ENCODE results near the gene MOB4.
"Not testable (repeated sequence)": the region's sequence is repeated elsewhere in the genome, so short reads cannot be mapped to it uniquely, and the experiment has no call there.

The MOB4 gene

GRCh38 chr2:197515739-197516392, at the start of gene MOB4:
Gene MOB4, plus strand, starts transcription at chr2:197516066. Its CDS starts 21 bp downstream, at chr2:197516087.
- DNase-seq, result peak; percentile 87 to 96 (median 94)

DNA sequence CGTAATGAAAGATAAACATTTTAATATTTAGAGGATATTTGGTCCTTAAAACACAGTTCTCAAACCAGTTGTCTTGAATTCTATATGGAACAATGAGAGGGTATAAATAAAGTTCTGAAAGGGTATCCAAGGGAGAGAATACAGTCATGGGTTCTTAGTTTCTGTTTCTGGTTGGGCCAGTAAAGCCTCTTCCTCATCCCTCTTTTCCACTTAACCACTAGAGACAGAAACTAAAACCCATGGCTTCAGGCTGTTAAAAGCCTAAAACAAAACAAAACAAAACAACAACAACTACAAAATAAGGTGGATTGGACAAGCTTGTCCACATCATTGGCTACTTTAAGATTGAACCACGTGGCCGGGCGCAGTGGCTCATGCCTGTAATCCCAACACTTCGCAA, 43.7 kb upstream of the MOB4 start:
- DNase-seq, result no peak

- no peak for DNase-seq
These were observed 38.1 kb upstream of the MOB4 start for GRCh38 chr2:197477797-197478196.

GRCh38 chr2:197480165-197481036, 35.5 kb upstream of the MOB4 start:
- no peak for DNase-seq

DNA sequence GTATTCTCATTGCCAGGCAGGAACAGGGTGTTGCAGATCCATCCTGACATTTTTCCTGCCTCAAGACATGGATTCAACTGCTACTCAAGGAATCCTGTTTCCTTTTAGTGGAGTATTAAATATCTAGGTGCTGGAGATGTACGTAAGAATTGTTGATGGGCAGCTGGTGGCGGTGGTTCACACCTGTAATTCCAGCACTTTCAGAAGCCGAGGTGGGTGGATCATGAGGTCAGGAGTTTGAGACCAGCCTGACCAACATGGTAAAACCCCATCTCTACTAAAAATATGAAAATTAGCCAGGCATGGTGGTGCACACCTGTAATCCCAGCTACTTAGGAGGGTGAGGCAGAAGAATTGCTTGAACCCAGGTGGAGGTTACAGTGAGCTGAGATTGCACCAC, 31.6 kb upstream of the MOB4 start:
- not testable (repeated sequence) for DNase-seq

GRCh38 chr2:197486175-197486574, 29.7 kb upstream of the MOB4 start:
- DNase-seq, result no peak

DNA sequence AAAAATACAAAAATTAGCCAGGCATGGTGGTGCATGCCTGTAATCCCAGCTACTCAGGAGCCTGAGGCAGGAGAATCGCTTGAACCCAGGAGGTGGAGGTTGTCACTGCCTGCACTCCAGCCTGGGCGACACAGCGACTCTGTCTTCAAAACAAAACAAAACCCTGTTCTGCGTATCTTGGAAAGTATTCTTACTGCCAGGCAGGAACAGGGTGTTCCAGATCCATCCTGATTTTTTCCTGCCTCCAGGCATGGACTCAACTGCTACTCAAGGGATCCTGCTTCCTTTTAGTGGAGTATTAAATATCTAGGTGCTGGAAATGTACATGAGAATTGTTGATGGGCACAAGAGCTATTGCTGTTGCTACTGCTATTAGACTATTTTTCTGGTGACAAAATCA, 28.5 kb upstream of the MOB4 start:
- no peak for DNase-seq

DNA sequence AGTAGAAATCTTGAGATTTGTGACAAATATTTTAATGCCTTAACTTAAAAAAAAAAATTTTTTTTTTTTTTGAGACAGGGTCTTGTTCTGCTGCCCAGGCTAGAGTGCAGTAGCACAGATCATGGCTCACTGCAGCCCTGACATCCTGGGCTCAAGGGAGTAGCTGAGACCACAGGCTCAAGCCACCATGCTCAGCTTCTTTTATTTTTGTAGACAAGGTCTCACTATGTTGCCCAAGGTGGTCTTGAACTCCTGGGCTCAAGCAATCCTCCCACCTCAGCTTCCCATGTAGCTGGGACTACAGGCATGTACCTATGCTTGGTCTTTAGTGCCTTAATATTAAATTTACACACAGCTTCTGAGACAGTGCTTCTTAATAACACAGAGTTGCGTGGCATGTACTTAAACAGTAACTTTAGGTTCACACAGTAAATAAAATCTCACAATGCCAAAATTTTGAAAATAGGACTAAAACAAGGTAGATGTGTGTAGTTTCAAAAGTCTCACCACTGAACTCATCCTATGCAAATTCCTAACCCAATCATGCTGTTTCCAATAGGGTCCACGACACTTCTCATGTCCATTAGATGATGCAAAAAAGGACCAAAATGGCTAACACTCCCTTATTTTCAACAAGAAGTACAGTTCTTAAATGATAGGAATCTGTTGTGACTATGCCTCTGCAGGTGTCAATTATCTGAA, 20.3 kb upstream of the MOB4 start:
- DNase-seq, result no peak

GRCh38 chr2:197496695-197497094, 19.2 kb upstream of the MOB4 start:
- no peak for DNase-seq

DNA sequence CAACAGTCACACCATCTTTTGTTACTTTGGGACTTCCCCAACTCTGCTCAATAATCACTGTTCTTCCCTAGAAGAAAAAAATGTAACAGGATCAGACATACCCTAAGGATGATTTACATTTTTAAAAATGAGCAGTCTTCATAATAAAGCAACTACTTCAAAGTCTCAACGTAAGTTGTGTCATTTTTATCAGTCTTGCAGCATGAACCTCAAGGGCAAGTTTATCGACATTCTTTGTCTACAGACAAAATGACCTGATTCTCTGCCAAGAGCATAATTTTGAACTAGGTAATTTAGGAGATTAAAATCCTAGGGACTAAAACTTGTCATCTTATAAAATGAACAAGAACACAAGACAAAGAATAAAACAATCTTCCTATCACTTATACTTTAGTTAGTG, 18.5 kb upstream of the MOB4 start:
- no peak for DNase-seq

- DNase-seq, result no peak
These were observed 17.5 kb upstream of the MOB4 start for GRCh38 chr2:197498235-197498936.

- peak; percentile 29 to 83 (median 72) for DNase-seq
These were observed 16.8 kb upstream of the MOB4 start for GRCh38 chr2:197498937-197499593.

- DNase-seq, result peak; percentile 96 to 100 (median 99)
These were observed 16.0 kb upstream of the MOB4 start, which contains the start of the genes HSPD1 and HSPE1 for GRCh38 chr2:197499594-197500502. Gene HSPD1, minus strand, starts transcription at chr2:197499840. Its CDS starts 992 bp downstream, at chr2:197498848. Gene HSPE1, plus strand, starts transcription at chr2:197500379. Its CDS starts 58 bp downstream, at chr2:197500437.

DNA sequence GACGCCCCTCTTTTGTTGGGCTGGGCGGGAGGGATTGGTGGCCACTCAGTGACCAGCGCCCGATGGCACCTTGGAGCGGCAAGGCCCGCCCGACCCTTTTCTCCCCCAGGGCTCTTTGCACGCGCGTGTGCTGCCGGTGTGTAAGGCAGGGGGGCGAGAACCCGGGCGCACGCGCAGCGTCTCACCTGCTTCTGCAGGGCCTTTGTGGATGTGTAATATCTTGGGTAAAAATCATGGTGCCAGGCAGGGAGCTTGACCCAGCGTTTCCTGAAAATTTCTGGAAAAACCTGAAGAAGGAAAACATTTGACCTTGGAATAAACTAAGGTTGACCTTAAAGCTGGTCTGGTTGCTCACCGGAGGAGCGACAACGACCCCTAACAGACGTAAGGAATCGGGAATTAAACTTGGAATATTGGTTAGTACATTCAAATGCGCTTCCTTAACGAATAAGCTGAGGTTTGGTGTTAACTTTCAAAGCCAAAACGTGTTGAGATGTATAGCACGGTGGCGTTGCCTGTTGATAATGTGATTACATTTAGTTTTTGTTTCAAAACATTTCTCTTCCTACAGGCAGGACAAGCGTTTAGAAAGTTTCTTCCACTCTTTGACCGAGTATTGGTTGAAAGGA, 15.2 kb upstream of the MOB4 start:
- DNase-seq, result peak; percentile 40 to 92 (median 47)

GRCh38 chr2:197502201-197502600, 13.7 kb upstream of the MOB4 start:
- no peak for DNase-seq

GRCh38 chr2:197502685-197503084, 13.2 kb upstream of the MOB4 start:
- DNase-seq, result no peak

DNA sequence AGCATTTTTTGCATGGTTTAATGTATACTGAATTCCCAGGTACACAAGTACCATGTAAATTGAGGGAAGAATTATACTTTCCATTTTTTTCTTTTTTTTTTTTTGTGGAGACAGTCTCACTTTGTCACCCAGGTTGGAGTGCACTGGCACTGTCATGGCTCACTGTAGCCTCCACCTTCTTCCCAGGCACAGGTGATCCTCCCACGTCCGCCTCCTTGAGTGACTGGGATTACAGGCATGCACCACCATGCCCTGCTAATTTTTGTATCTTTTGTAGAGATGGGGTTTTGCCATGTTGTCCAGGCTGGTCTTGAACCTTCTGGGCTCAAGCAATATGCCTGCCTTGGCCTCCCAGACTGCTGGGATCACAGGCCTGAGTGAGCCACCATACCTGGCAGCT, 11.9 kb upstream of the MOB4 start:
- DNase-seq, result no peak

DNA sequence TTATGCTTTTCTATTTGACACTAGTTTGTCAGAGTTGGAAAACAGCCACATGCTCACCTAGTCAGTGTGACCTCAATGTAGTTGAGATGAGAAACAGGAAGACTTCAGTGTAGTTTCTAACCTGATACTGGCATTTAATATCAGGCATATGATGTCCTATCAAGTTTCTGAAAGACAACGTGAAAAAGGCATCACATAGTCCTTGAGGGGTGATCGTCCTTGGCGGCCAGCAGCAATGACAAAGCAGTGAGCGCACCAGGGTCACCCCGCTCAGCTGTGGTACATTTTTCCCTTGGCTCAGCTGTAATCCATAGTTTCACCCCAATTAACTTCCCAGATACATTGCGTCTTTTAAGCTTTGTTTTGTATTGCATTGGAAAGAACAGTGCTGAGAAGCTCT, 11.4 kb upstream of the MOB4 start:
- DNase-seq, result no peak

DNA sequence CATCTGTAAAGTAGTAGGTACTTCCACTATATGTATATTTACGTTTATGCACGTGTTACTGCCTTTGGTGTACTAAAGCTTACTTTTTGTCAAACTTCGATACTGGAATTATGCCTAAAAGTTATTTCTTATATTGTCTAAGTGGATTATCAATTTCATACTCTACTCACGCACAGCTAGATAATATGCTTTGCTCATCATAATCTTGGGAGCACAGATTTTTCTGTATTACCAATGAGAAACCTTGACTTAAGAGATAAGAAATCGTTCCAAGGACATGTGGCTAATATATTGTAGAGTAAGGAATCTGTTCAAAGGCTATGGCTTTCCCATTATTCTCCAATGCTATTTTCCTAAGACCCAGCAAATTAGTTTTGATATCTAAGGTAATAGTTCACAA, 9.2 kb upstream of the MOB4 start:
- no peak for DNase-seq

DNA sequence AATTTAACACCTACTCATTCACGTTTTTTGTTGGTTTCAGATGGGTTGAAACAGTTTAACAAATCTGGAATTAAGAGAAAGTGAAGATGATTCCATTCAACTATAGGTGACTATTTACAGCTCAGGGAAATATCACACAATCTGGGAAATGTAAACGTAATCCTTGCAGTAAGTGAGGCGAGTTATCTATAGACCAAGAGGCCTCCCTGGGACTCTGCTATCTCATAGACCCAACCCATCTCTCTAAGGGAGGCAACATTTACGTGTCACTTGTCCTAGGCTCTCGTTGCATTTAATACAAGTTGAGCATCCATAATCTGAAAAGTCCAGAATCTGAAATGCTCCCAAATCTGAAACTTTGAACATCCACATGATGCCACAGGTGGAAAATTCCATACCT, 2.0 kb upstream of the MOB4 start:
- DNase-seq, result no peak

DNA sequence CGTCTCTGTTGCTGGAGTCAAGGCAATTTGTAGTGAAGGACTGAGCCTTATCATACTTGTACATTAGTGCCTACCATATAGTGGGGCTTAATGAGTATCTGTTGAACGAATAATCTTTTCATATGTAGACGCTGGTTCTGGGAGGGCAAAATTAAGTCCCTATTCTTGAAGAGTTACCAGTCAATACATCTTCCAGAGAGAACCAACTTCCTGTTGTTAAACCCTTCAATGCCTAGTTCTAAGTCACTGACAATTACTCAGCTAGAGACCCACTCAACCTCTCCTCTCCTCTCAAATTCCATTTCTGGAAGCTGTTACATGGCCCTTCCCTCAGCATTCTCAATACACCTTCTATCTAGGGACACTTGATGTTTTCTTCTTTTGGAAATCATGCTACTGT, 1.1 kb upstream of the MOB4 start:
- DNase-seq, result peak; percentile 21 to 61 (median 30)

All from NCI-H1417 (cell line).